ENCODE results near the gene CALU.

The CALU gene

GRCh38 chr7:128811631-128812430 is 72.7 kb downstream of the CALU start:
- no peak for DNase-seq (ENCODE audit: low spot score)

- no peak for DNase-seq (ENCODE audit: low spot score)
Measured at GRCh38 chr7:128812514-128813168, 73.5 kb downstream of the CALU start.

GRCh38 chr7:128814499-128814898 is 75.3 kb downstream of the CALU start:
- DNase-seq (ENCODE audit: low spot score) = no peak

DNA sequence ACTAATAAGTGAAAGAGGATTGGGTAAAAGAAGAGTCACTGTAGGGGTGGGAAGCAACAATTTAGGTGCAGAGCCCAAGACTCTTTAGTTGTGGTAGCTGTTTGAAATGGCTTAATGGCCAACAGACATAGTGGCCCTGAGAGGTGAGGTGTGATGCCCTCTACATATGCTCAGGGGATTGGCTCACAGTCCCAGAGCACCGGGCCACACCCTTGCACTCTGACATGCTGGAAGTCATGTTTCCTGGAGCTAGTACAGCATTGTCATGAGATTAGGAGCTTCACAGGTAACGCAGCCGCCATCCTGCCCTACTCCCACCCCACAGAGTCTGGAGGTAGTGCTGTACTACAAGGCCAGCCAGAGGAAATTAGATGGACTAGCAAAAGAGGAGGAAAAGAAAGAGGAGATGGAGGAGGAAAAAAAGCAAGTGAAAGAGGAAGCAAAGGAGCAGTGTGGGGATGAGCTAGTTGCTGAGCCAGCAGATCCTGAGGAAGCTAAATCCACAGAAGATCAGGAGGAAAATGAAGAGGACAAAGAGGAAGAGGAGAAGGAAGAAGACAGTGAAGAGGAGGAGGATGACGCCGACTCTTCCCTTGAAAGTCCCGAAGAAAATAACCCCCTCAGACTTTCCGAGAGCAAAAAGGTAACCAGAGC is 76.3 kb downstream of the CALU start:
- DNase-seq (ENCODE audit: low spot score) = no peak

GRCh38 chr7:128818694-128819093 is 79.5 kb downstream of the CALU start:
- no peak for DNase-seq (ENCODE audit: low spot score)

Data from HuH-7.5 (cell line).